Cardiac fibroblast (primary cell): ENCODE data around the gene CHRM4.

Experiments used
- DNase-seq, 2 donors: peaks; one replicate each; pipeline versions ENCODE4 v3.0.0 to v3.0.0-alpha.2; 2010; ENCODE audit warnings: low read depth in 2 of 2
- H3K4me3 ChIP-seq, 2 donors: replicated peaks in 1 of 2; 1 replicate in 1 of 2; 2 replicates in 1 of 2; pipeline ENCODE4 v1.5.1; 2011; ENCODE audit warnings: low read depth in 2 of 2, low read length in 2 of 2, mild to moderate bottlenecking in 2 of 2, moderate library complexity in 1 of 2
- TF ChIP-seq, protein P1 (sequence below): IDR thresholded peaks from one replicate; pipeline ENCODE4 v1.5.1; 2011; ENCODE audit warnings: low read depth, mild to moderate bottlenecking, low read length, inconsistent platforms

CHRM4 gene

DNA sequence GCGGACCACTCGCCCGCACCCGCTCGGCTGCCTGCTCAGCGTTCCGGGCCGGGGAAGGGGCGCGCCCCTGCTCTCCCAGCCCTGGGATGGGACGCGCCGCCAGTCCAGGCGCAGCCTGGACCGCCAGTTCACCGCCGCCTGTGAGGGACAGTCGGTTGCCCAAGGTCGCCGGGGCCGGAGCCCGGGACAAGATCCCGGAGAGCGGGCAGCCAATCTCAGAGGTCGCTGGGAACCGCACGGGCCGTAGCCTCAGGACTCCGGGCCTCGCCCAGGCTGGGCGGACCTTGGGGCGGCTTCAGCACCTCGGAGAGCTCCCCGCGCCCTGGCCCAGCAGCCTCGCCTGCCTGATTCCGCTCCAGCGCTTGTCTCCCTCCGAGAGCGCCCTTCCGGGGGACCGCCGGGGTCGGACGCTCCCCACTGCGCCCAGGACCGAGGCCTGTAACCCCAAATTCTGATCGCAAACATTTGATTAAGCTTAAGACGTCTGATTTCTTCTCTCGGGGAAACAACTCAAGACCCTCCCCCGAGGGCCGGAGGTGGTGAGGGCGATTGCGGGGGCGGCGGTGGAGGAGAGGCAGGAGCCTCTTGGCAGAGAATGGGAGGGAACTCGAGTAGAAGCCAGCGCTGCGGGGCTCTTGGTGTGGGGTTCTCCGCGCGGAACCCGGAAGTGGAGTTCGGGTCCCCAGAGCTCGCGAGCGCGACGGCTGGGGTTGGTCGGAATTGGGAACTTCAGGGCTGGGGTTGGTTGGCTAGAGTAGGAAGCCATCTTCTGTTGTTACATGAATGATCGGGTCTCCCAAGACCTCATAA lies 1.1 kb upstream of the CHRM4 start:
- TF ChIP-seq, protein P1, sequence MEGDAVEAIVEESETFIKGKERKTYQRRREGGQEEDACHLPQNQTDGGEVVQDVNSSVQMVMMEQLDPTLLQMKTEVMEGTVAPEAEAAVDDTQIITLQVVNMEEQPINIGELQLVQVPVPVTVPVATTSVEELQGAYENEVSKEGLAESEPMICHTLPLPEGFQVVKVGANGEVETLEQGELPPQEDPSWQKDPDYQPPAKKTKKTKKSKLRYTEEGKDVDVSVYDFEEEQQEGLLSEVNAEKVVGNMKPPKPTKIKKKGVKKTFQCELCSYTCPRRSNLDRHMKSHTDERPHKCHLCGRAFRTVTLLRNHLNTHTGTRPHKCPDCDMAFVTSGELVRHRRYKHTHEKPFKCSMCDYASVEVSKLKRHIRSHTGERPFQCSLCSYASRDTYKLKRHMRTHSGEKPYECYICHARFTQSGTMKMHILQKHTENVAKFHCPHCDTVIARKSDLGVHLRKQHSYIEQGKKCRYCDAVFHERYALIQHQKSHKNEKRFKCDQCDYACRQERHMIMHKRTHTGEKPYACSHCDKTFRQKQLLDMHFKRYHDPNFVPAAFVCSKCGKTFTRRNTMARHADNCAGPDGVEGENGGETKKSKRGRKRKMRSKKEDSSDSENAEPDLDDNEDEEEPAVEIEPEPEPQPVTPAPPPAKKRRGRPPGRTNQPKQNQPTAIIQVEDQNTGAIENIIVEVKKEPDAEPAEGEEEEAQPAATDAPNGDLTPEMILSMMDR: no peak
- peak; percentile 76 to 83 for DNase-seq
- peak overlapping the region; percentile 42 to 48 for H3K4me3 ChIP-seq

- H3K4me3 ChIP-seq: peak overlapping the region; percentile 23 to 48
- TF ChIP-seq, protein P1: no peak
- no peak for DNase-seq
These were observed 394 bp downstream of the CHRM4 start for GRCh38 chr11:46391186-46391577.

DNA sequence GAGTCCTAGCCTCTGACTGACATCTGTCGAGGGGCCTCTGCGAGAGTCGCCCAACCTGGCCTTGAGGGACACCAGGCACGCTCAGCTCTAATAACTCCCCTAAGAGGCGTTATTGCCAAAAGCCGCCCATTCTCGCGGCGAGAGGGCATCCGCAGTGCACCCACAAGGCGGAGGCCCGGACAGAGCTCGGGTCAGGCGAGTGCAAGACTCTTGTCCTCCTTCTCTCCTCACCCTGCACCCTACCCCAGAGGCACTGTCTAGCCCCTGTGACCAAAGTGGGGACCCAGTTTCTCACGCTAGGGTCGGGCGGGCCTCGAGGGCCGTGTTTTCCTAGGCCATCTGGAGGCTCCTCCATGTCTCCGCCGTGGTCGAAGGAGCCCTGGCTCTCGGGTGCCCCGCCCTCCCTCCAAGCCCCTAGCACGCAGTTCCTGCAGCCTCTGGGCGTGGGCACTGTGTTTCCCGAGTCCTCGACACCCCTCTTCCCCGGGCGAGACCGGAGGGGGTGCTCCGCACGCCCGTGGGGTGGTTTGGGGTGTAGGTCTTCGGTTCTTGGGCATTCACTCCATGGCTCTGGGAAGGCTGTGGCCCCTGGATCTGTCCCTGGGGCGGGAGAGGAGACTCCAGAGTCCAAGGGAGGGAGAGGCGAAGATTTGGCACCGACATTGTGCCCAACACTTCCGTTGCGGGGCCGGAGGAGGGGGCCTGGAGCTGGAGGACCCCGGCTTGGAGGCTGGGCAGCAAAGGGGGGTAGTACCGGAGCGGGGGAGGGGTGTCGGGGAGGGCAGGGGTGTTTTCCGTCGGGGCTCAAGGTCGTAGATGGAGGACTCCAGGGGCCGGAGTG lies 1.0 kb downstream of the CHRM4 start:
- DNase-seq: no peak
- TF ChIP-seq, protein P1: no peak
- H3K4me3 ChIP-seq: no peak overlapping the region

DNA sequence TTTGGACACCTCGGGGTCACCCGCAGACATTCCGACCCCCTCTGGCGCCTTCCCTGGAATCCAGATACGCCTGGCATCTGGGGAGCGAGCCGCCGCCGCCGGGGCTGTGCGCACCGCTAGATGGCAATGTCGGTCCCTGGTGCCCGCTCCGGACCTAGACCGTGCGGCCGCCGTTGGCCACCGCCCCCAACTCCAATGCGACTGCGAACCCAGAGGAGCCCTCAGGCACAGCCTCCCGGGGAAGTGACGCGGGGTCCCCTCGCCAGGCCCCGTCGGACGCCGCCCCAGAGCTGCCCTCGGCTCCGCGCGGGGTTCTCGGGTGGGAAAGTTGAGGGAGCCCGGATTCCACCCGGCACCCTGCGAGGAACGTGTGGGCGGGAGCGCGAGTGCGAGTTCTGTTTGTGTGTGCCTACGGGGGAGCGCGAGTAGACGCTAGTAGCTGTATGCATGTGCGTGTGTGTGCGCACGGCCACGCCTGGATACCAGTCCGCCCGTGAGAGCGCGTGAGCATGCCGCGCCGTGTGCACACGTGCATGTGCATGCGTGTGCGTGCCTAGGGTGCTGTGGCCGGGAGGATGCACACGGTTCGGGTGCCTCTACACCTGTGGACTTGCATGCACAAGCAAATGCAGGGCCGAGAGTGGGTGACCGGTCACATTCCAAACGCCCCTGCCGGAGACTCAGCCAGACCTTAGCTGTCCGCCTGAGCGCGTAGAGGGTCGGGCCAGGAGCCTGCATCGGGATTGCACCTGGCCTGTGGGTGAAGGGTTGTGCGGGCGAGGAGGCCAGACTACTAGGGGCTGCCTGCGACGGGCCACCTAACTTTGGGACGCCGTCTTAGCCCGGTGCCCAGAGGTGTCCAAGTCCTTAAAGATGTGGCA lies 1.9 kb downstream of the CHRM4 start:
- peak; percentile 68 to 69 for DNase-seq
- TF ChIP-seq, protein P1: peak; percentile 79
- peak overlapping the region; percentile 54 to 58 for H3K4me3 ChIP-seq

GRCh38 chr11:46388619-46389449 lies 2.7 kb downstream of the CHRM4 start:
- TF ChIP-seq, protein P1: no peak
- no peak for DNase-seq
- no peak overlapping the region for H3K4me3 ChIP-seq
